B cell (primary cell): ENCODE measurements around the gene LYRM2.

Experiments used
- EZH2 ChIP-seq: IDR thresholded peaks from 2 replicates; pipeline ENCODE4 v1.6.1; 2012; ENCODE audit warnings: borderline replicate concordance, low read depth, mild to moderate bottlenecking, moderate library complexity, low read length; ENCODE audit not compliant: insufficient read depth, poor library complexity, severe bottlenecking
- TF ChIP-seq, protein P1 (sequence below): fragments of 200-600 bp; IDR thresholded peaks from one replicate; pipeline ENCODE4 v1.8.0; 2022; ENCODE audit warnings: antibody characterized with exemption, mild to moderate bottlenecking

DNA sequence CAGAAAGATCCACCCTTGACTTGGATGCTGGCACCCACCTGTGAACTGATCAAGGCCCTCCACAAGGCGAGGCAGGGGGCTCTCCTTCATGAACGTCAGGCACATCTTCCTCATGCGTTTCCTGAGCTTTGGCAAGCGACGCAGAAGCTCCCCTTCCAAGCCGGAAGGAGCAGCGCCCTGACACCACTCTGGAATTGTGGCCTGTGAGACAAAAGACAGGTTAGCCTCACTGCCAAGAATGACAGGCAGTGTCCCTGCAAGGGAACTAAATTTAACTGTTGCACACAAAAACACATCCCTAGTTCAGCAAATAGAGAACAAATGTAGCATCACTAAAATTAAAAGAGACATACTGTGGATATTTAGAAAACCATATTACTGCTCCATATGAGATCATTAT lies 42.0 kb upstream of the LYRM2 start:
- no peak for TF ChIP-seq EZH2
- TF ChIP-seq, protein P1, sequence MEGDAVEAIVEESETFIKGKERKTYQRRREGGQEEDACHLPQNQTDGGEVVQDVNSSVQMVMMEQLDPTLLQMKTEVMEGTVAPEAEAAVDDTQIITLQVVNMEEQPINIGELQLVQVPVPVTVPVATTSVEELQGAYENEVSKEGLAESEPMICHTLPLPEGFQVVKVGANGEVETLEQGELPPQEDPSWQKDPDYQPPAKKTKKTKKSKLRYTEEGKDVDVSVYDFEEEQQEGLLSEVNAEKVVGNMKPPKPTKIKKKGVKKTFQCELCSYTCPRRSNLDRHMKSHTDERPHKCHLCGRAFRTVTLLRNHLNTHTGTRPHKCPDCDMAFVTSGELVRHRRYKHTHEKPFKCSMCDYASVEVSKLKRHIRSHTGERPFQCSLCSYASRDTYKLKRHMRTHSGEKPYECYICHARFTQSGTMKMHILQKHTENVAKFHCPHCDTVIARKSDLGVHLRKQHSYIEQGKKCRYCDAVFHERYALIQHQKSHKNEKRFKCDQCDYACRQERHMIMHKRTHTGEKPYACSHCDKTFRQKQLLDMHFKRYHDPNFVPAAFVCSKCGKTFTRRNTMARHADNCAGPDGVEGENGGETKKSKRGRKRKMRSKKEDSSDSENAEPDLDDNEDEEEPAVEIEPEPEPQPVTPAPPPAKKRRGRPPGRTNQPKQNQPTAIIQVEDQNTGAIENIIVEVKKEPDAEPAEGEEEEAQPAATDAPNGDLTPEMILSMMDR = no peak
